ENCODE measurements around the gene RUBCN.
A peak's percentile ranks its signal among the peaks of the same experiment; 100 is the strongest.

RUBCN gene

DNA sequence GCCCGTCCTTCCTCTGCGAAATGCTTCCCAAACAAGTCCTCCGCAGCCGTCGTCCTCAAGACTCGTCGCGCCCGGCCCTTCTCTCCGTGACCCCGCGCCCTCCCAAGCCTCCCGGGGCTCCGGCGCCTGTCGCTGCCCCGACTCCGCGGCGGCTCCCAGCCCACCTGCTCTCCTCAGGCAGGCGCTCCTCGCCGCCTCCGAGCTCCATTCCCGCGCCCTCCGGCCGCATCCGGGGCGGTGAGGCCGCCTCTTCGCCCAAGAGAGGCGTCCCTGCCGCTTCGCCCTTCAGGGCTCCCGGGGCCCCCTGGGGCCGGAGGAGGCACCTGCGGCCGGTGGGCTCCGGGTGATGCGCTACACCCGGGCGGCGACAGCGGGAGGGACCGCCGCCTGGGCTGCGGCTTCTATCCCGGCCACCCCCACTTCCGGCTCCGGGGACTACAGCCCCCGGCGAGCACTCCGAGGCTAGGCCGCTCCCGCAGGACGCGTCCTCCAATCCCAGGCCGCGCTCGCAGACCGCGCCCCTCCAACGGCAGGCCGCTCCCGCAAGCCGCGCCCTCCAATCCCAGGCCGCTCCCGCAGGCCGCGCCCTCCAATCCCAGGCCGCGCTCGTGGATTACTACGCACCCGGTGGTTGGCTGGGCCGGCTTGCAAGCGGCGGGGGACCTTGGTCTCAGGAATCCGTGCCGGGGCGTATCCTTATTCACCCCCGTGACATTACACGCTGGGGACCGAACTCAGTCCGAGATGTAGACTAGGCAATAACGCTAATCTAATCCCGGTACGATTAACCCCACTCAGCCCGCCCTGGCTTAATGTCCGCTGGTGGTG lies at the start of gene RUBCN:
RUBCN (minus strand) TSS at position 414 of the 828 bp plus-strand sequence; CDS start at position 229, 185 bp downstream.
- DNase-seq (ENCODE audit: low read depth in 2 of 2) = peak; percentile 95 to 96

DNA sequence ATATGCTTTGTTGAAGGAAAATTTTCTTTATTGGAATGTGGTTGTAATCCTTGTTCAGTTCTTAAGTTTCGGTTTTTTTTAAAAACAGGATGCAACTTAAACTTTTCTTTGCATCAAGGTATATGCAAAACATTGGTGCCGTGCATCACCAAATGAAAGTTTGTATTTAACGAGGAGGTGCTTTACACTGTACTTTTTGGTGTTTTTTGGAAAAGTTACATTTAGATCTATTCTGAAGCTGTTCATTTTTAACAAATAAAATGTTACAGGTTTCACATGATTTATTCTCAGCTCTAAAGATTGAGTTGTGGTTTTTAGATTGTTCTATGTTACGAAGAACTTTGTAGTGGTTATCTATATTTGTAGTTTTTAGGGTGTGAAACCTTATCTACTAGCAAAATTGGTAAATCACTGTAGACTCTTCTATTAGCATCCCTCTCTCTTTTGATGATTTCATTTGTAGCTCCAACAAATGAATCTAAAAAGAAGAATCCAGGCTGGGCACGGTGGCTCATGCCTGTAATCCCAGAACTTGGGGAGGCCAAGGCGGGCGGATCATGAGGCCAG lies 47.4 kb upstream of the RUBCN start:
- no peak for DNase-seq (ENCODE audit: low read depth in 2 of 2)

DNA sequence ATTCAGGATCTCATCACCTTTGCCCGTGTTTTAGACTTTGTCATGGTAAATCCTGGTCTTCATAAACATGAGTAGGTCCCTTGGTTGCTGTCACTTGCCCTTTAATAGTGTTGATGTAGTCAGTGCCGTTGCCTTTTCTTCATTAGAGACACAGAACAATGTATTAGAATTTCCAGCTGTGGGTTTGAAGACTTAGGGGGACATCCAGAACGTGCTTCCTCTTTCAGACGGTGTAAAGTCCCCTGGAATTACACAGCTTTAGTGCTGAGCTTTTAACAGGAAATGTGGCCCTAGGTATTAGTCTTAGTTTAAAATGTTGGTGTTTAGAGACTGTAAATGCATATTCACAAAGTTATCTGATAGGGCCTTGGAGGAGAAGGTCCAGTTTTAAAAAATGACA lies 45.5 kb upstream of the RUBCN start:
- DNase-seq (ENCODE audit: low read depth in 2 of 2) = no peak

DNA sequence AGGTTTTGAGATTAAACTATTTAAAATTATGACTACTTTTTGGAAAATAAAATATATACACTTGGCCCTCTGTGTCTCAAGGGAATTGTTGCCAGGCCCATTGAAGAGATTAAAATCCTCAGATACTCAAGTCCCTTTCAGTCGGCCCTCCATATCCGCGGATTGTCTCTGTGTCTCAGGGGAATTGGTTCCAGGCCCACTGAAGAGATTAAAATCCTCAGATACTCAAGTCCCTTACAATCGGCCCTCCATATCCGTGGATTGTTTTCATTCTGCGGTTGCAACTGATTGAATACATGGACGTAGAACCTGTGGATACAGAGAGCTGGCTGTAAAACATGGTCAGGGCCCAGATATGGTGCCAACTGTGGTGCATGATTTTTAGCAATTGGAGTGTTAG lies 38.6 kb upstream of the RUBCN start:
- DNase-seq (ENCODE audit: low read depth in 2 of 2) = no peak

DNA sequence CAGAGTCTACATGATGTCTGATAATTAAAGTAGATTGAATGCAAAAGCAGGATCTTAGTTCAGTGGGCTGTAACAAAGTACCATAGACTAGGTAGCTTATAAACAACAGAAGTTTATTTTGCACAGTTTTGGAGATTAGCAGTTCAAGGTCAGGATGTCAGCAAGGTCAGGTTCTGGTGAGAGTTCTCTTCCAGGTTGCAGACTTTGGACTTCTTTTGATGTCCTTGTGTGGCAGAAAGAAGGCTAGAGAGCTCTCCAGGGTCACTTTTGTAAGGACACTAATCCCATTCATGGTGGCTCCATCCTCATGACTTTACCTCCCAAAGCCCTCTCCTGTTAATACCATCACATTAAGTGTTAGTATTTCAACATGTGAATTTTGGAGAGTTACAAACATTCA lies 25.1 kb upstream of the RUBCN start:
- DNase-seq (ENCODE audit: low read depth in 2 of 2) = no peak

DNA sequence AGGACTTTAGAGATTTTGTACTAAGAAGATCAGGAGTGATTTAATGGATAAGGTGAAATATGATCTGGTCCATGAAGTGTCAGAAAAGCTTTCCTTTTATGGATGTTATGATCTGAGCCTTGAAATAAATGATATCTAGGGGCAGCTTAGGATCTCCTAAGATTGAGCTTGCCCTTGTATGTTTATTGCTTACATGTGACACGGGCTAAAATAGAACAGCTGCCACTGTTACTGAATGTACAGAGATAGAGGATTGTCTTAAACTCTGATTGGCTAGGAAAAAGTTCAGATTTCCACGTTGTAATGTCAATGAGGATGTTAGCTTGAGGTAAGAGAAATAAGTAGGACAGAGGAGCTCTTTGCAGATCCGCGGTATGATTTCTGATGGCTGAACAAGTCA lies 21.8 kb upstream of the RUBCN start:
- DNase-seq (ENCODE audit: low read depth in 2 of 2) = no peak

DNA sequence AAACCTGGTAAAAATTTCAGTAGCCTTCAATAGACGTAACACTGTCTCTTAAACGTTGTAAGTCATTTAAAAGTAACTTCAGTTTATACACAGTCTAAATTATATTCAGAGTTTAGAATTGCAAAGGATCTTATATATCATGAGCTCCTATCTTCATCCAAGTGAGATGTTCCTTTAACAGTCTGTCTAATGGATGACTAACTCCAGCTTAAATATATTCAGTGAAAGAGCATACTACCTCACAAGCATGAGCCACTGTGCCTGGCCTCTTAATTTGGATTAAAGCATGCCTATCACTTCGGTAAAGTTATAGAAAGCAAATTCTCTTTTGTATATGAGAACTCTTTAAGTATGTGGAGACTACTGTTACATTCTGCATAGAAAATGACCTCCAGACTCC lies 20.0 kb upstream of the RUBCN start:
- no peak for DNase-seq (ENCODE audit: low read depth in 2 of 2)

DNA sequence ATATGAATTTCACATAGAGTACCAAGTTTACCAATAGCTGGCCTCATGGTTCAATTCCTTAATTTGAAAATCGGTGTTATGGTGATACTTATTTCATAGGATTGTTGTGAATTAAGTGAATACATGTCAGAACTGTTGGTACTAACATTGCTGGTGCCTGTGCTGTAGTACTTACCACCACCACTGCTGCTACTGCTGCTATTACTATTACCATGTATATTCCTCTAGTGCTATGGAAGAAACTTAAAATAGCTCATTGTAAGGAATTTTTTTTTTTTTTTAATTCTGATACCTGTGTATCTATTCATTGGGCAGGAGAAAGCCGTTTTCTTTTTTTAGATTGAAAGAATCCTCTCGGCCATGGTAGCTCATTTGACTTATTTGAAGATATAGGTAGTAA lies 16.6 kb upstream of the RUBCN start:
- DNase-seq (ENCODE audit: low read depth in 2 of 2) = no peak

DNA sequence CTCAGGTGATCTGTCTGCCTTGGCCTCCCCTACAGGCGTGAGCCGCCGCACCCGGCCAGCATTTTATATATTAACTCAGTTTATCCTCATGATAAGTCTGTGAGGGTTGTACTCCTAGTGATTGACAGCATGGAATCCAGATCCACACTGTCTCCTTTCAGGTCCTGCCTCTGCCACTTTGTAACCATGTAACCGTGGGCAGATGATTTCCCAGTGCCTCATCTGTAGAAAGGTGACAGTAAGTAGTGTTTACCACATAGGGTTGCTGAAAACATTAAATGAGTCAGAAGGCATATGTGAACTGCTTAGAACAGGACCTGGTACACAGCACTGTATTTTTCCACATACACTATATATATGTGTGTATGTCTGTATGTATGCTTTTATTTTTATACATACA lies 15.4 kb upstream of the RUBCN start:
- DNase-seq (ENCODE audit: low read depth in 2 of 2) = peak in 1 of 2 donors; percentile 20

DNA sequence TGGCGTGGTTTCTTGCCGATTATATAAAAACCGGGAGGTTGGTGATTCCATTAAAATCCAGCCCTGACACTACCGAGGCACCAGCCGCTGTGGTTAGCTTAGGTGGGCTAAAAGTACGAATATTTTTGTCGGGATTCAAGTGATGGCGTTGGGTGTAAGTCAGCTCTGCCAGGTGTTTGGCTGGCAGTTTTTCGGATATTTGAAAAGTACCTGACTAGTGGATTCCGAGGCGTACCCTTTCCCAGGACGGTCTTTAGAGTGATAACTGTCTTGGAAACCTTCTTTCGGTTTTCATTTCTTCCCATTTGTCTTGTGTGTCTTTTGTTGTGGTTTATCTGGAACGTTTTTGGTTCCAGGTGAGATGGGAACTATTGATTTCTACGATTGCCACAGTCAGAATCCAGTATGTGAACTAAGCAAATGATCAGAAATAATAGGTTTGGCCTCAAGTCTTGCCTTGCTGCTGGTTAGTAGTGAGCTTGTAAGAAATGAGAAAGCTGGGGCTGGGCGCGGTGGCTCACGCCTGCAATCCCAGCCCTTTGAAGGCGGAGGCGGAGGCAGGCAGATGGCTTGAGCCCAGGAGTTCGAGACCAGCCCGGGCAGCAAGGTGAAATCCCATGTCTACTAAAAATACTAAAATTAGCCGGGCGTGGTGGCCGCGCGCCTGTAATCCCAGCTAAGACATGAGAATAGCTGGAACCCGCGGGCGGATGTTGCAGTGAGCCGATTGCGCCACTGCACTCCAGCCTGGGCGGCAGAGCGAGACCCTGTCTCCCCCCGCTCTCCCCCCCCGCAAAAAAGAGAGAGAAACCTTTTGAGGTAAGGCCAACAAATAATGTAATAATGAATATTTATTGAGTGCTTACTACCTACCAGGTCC lies 14.4 kb upstream of the RUBCN start:
- DNase-seq (ENCODE audit: low read depth in 2 of 2) = peak; percentile 14 to 35

DNA sequence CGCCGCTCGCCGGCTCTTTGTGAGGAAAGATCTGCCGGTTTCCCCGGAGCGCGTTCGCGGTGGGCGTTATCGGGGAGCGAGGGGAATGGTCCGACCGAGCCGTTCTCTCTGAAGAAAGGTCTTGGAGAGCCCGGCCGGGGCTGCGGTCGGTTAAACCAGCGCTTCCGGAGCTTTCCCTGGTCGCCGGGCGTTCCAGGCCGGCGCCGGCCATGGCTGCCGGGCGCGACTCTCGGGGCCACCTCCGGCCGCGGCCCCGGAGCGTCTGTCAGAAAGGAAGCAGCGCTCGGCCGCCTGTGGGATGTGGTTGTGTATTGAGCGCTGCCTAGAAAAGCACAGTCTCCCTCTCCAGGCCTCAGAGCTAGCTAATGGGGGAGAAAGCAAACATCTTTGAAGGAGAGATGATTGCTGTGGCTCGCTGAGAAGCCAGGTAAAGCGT lies 13.7 kb upstream of the RUBCN start:
- peak; percentile 22 to 48 for DNase-seq (ENCODE audit: low read depth in 2 of 2)

DNA sequence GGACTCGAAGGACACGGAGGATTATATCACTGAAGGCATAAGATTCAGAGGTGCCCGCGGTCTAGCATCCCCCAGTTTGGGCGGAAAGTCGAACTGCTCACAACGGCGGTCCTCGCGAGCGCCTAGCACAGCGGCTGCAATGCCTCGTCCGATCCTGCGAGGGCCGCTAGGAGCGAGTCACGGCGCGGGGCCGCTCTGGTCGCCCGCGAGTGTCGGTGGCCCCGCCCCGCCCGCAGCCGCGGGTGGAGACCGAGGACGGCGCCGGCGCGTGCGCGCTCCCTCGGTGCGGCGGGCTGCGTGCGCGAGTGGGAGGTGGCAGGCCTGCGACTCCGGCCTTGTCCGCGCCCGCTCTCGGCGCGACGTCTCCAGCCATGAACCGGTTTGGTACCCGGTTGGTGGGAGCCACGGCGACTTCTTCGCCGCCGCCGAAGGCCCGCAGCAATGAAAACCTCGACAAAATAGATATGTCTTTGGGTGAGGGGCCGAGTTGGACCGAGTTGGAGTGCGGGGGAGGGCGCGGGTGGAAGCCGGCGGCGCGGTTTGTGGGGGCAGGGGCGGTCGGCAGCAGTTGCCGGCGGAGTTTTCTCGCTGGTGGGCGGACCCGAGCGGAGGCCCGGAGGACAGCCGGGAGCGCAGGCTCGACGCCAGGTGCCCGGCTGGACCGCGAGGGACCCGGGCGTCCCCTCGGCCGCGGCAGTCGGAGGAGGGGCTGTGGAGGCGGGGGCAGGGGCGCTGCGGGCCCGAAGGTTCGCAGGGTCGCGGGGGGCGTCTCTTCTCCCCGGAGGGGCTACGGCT lies 13.1 kb upstream of the RUBCN start, which contains the start of gene FYTTD1:
FYTTD1 (plus strand) TSS at position 283 of the 795 bp plus-strand sequence; CDS start at position 372, 89 bp downstream.
- peak; percentile 82 to 84 for DNase-seq (ENCODE audit: low read depth in 2 of 2)

DNA sequence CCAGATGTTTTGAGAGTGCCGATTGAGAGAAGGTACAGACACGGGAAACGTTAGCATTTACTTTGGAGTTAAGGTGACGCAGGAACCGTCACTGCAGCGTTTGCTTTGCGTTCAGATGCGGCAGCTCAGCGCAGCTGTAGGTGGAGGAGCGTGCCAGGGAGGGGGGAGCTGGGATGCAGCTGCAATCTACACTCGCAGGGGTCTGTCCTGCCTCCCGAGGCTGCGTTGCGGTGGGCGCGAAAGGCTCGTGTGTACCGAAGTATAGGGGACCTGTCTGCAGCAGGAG lies 12.6 kb upstream of the RUBCN start:
- DNase-seq (ENCODE audit: low read depth in 2 of 2) = no peak

DNA sequence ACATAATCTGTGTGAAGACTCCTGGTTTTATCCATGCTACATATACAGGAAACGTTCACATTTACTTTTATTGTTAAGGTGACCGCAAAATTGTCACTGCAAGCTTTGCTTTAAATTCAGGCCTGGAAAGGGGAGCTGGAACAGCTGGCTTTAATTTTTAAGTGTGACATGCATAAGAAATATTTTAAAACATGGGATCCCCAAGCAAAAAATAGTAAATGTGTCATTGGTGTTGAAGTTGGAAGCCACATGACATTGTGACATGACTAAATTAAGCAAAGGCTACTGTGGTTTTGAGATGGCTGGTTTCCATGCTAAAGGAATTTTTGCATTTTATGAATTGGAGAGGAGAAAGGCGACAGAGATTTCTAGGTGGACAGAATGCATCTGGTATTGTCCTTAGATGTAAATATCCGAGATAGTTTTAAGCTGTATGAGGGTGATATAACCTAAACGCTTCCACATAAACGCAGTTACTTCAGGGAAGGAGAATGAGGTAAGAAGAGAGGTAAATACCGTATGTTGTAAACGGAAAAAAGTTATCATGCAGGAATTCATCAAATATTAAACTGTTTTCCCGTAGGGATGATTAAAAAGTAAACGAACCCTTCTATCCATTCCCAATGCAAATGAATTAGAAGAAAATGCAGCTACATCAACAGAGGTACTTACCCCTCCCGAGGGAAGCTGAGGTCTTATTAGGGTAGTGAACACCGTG lies 12.1 kb upstream of the RUBCN start:
- DNase-seq (ENCODE audit: low read depth in 2 of 2) = no peak

DNA sequence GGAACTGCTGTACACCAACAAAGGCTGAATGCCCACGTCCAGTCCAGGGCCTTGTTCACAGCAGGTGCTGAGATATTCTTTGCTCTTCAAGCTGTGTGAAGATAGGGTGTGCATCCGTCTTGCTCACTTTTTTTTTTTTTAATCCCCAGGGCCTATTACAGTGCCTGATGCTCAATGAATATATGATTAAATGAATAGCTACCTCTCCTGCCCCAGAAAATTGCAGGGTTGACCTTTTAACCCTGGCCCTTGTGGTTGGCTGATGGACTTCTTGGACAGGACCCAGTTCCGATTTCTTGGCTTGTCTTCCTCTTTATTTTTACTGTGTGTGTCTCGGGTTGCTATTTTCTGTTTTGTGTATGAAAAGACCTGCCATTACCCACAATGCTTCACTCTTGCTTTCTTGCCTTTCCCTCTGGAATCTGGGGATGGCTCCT lies 10.1 kb upstream of the RUBCN start:
- DNase-seq (ENCODE audit: low read depth in 2 of 2) = no peak

DNA sequence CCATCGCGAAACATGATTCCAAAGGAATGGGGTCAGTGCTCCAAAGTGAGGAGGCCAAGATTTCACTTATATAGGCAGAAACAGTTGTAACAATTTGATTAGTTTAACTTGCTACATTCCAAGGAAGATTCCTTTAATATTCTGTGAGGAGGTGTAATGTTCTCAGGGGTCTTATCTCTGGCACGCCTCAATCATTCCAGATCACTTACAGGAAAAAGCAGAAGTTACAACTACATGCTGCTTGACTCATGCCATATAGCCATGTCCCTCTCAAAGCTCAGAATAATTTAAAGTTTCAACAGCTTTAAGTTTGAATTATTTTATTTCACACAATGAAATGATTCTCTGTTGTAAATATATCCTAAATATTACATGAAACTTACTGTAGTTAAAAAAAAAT lies 9.5 kb upstream of the RUBCN start:
- no peak for DNase-seq (ENCODE audit: low read depth in 2 of 2)

DNA sequence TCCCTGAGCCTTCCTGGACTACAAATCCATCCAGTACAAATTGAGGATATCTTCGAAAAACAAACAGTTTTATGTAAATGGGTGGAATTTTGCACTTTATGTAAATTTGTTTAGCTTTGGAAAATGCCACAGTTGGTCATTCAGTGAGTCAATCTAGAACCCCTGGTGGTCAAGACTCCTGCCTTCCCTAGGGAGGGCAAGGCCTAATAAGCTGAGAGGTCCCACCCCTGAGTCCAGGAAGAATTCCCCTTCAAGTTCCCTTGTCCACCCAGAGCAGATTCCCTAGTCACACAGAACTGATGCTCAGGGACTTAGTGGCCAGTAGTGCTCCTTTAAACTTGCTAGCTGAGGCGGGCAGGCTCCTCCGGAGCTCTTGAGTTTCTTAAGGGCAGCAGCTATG lies 6.1 kb upstream of the RUBCN start:
- no peak for DNase-seq (ENCODE audit: low read depth in 2 of 2)

DNA sequence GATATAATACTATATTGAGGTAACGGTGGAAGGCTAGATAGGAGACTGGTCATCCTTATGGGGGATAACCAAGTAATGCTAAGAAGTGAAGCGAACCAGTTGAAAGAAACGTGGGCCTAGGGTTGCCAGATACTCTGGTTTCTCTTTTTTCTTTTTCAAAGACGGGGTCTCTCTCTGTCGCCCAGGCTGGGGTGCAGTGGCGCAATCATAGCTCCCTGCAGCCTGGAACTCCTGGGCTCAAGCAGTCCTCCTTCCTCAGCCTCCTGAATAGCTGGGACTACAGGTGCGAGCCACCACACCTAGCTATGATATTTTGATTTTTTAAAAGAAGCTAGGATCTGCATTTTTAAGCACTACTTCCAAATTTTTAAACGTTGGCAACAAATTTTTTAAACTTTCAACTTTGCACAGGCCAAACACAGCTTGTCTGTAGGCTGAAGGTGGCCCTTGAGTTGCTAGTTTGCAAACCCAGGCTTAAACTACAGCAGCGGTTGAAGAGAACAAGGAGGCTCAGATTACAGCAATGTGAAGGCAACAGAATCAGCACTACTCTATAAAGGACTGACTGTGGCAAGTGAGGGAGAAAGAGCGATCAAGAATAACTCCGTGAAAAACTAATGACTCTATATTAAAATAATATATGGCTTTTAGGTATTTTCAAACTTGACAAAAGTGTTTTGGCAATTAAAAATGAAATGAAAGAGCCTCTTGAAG lies 1.2 kb upstream of the RUBCN start:
- DNase-seq (ENCODE audit: low read depth in 2 of 2) = no peak

DNA sequence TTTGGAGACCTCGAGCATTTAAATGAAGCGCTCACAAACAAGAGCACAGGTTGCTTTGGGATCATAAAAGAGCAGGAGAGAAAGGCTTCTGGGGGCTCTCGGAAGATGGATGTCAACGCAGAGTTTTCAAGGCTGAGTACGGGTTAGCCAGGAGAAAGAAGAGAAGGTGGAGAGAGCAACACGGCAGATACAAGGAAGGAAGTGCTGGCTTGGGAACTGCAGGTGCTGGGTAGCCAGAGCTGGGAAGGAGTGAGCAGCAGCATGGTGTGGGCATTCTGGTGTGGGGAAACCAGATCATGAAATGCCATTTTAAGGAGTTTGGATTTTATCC lies 580 bp upstream of the RUBCN start:
- no peak for DNase-seq (ENCODE audit: low read depth in 2 of 2)

DNA sequence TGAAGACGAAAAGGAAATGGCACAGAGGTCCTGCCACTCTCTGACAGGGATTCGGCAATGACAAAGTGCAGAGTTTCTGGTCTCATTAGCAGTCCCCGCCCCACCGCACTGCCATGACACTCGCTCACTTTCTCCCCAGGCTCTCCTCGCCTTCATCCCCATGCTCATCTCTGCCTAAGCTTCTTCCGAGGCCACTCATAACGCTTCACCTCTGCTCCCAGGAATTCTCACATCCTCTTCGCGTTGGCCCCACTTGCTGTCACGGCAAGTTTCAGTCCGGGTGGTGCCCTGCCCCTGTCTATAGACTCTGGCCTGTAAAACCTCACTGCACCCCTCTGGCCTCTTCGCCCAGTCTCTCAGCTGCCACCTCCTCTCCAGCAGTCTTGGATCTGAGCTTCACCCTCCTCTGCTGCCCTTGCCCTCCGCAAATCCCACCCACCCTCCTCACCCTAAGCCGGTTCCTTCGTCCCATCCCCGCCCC lies 654 bp downstream of the RUBCN start:
- DNase-seq (ENCODE audit: low read depth in 2 of 2) = peak; percentile 34 to 36
